NCI-H2196 treated with DMSO at 0.1 percent for 48 hours (cell line): ENCODE results near the gene RAD51B.
A peak's percentile ranks its signal among the peaks of the same experiment; 100 is the strongest.

Source experiments
- DNase-seq: peaks from one replicate; lab custom pipeline; 2025; ENCODE audit not compliant: unreplicated experiment; lab: John Stamatoyannopoulos, UW

Gene RAD51B

DNA sequence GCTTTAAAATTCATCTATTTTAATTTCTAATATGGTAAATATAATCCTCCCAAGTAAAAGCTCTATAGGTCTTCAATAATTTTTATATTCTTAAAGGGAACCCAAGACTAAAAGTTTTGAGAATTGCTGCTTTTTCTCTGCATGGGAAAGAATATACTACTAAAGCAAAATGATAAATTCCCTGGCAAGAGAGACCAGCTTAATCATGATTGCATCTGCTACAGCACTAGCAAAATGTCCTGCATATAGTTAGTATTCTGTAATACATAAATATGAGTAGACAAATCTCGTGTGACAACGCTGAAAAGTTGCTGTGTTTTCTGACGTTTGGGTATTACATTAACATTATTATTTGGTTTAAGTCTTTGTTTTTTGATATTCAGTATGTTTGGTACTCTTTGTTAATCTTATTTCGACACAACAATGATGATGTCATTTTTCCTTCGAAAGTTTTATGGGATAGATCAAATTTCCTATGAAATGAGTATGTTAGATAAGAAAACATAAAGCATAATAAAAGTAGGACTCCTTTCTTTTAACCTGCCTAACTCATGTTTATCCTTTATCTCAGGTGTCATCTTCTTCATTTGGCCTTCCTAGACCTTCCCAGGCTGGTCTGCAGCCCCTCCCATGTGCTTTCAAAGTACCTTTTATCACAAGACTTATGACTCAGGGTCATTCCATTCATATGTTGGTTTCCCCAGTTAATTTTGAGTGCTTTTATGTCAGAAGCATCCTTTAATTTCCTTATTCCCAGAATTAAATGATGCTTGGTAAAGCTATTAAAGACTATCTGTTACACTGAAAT is 321.9 kb downstream of the RAD51B start:
- DNase-seq: peak; percentile 35

GRCh38 chr14:68143341-68143841 is 323.8 kb downstream of the RAD51B start:
- no peak for DNase-seq

- DNase-seq: no peak
Observed at GRCh38 chr14:68144051-68144681, 324.6 kb downstream of the RAD51B start.

DNA sequence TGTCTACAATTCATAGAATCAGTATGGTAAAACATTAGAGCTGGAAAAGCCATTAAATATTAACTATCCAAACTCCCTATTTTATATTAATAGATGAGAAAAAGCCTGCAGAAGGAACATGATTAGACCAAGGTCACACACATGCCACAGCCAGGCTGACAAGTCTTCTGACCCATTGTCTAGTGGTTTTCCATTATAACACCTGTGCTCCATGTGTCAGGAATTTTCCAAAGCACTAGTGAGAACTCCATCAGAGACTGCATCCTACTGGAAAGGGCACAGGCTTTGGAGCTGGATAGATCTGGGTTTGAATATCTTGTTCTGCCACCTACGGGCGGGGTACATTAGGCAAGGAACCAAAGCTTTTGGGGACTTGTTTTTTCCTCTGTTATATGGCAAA is 325.5 kb downstream of the RAD51B start:
- no peak for DNase-seq

DNA sequence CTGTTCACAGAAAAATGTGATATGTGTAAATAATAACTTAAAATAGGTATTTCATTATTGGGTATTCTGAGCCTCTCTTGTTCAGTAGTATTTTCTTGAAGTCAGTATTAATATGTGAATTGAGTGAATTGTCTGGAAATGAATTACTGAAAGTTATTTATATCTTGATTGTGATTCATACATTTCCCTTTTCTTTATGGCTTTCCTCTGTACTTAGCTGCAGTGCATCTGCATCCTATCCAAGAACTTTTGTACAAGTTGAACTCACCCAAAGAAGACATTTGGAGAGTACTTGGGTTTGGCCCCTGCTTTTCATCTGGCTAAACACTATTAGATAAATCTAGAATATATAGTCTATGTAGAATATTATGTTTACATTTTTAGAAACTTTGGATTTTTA is 326.0 kb downstream of the RAD51B start:
- DNase-seq: no peak

GRCh38 chr14:68146818-68147217 is 327.2 kb downstream of the RAD51B start:
- no peak for DNase-seq

DNA sequence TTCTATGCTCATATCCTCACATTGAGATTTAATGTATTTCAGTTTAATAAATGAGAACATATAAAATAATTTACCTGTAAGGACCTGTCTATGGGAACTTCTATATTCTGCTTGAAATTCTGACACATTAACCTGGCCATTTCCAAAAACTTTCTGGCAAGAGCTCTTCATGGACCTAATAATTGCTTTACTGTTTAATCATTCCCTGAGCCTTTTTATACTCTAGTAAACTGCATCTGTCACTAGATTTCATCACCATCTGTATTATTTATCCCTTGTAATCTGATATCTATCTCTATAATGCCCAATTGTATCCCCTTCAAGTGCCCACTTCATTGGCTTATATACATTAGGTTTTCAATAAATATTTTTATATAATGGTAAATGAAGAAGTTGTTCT is 327.7 kb downstream of the RAD51B start:
- DNase-seq: no peak

DNA sequence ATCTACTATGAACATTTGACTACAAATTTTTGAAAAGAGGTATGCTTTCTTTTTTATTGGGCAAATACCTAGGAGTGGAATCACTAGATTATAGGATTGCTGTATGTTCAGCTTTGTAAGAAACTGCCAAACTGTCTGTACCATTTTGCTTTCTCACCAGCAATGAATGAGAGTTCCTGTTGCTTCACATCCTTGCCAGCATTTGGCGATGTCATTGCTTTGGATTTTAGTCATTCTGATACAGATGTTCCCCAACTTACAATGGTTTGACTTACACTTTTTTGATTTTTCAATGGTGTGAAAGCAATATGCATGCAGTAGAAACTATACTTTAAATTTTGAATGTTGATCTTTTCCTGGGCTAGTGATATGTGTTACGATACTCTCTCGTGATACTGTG is 328.7 kb downstream of the RAD51B start:
- no peak for DNase-seq

DNA sequence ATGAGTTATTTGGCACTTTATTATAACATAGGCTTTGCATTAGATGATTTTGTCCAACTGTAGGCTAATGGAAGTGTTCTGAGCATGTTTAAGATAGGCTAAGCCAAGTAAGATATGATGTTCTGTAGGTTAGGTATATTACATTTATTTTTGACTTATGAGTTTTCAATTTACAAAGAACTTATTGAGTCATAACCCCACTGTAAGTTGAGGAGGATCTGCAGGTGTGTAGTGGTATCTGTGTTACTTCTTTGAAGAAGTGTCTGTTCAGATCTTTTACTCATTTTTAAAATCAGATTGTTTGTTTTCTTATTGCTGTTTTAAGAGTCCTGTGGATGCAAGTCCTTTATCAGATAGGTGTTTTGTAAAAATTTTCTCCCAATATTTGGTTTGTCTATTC is 329.2 kb downstream of the RAD51B start:
- DNase-seq: no peak

DNA sequence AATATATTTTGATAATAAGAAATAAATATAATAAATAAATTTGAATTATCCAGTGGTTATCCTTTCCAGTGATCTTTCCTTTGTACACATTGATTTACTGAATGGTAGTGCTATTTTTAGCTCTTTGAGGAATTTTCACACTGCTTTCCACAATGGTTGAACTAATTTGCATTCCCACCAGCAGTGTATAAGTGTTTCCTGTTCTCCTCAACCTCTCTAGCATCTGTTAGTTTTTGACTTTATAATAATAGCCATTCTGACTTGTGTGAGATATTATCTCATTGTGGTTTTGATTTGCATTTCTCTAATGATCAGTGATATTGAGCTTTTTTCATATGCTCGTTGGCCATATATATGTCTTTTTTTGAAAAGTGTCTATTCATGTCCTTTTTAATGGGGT is 333.7 kb downstream of the RAD51B start:
- DNase-seq: no peak

- no peak for DNase-seq
Observed at GRCh38 chr14:68154275-68154674, 334.7 kb downstream of the RAD51B start.

DNA sequence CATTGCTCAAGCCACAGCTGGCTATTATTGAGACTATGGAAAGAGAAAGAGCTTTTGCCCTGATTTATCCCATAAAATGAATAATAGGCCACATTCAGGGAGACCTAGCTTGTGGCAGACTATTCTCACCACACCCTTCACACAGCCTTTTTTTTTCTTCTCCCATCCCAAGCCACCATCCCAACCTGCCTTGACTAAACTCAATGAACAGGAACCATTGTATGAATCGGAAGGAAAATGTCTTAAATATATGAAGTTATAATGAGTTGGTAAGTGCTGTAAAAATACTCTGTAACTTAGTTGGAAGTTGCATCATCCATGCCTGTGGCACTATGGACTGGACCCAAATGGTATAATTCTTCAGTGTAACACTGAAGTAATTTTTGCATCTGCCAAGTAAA is 338.4 kb downstream of the RAD51B start:
- DNase-seq: no peak

- no peak for DNase-seq
Observed at GRCh38 chr14:68158640-68159039, 339.1 kb downstream of the RAD51B start.

DNA sequence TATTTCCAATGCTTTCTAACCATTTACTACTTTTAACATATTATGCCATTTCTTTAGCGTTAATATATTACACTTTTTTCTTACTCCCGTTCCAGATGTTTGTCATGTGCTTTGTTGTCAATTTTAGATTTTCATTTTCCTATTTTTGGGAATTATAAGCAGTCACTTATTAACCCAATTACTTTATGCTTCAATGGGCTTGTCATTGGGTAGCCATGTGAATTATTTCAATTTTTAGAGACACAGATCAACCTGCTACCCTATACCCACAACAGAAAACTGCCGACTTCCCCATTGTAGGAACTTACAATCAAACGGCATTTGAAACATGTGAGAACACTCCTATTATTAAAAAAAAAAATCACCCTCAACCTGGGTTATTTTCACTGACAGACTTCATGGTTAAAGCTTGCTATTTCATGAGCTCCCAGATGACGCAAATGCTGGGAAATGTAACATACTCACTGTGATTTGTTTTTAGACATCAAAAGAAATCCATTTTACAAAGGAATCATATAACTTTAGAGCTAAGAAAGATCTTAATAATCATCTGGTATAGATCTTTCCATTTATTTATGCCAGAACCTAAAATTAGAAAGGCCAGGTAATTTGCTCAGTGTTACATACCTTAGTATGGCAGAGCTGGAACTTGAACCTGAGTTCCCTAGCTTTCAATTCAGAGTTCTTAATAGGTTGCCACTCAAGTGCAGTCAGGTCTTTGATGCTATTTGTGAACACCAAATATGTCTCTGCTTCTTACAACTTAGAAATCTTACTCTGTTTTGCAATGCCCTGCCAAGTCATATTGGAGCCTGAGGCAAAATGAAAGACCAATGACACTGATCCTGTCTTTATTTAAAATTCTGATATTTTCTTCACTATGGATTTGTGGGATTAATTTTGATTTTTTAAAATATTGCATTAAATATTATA is 340.4 kb downstream of the RAD51B start:
- DNase-seq: no peak

GRCh38 chr14:68160779-68161546 is 341.4 kb downstream of the RAD51B start:
- no peak for DNase-seq

- no peak for DNase-seq
Observed at GRCh38 chr14:68162887-68163286, 343.3 kb downstream of the RAD51B start.

- DNase-seq: no peak
Observed at GRCh38 chr14:68164711-68165113, 345.1 kb downstream of the RAD51B start.

GRCh38 chr14:68165274-68165843 is 345.8 kb downstream of the RAD51B start:
- DNase-seq: no peak

GRCh38 chr14:68166731-68167382 is 347.3 kb downstream of the RAD51B start:
- no peak for DNase-seq
